ENCODE results near the gene PLXNA3. TPM values are rescaled to one million over a fixed set of nuclear protein-coding genes. Genes with fewer than 3 reads are reported as not detected.

PLXNA3 gene
- total RNA-seq, 1 experiment from 2014 or later: 36.3 TPM

DNA sequence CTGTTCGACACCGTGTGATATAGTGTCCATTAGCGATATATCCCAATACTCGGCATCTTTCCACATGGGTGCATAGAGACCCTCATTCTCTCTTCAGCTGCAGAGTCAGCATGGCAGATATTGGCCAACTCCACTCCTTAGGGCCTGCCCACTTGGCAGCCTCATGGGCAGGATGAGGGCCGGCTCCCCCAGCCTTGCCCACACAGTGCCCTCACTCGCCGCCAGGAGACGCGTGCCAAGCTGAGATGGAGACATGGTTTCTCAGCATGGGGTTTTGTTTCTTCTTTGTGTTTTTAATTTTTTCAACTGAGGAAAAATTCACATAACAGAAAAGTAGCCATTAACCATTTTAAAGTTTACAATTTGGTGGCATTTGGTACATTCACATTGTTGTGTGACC, 5.3 kb upstream of the PLXNA3 start:
- Histone ChIP-seq H3K79me2 (ENCODE audit: insufficient read depth, low read length) (no peaks in the 10 kb centered on the region), H3K56ac (ENCODE audit: insufficient read length, low read depth, low read length) (no peak overlapping the region), H4K20me1 (ENCODE audit: control insufficient read depth, insufficient read depth, insufficient read length) (no peaks in the 10 kb centered on the region), H3K27me3 (ENCODE audit: insufficient read depth, low read length) (no peaks in the 10 kb centered on the region), H4K8ac (replicated peaks; ENCODE audit: insufficient read length, low read depth, low read length) (no peak overlapping the region), H3K9me3 (ENCODE audit: control insufficient read depth, low read depth, low read length) (peaks cover 23% of the 10 kb centered on the region), H3K4me1 (ENCODE audit: insufficient read depth, low read length) (no peaks in the 10 kb centered on the region), H3K14ac (ENCODE audit: insufficient read depth, low read length) (no peak overlapping the region), H3K4ac (ENCODE audit: low read depth, low read length) (no peak overlapping the region), H2AFZ (ENCODE audit: low read length) (no peak overlapping the region), H2BK20ac (ENCODE audit: low read depth, low read length, poor library complexity, severe bottlenecking) (no peak overlapping the region), H3T11ph (ENCODE audit: low read length) (no peak overlapping the region), H3K23ac (ENCODE audit: insufficient read length, low read depth, low read length) (no peak overlapping the region), H3K18ac (ENCODE audit: insufficient read length, low read depth, low read length) (no peak overlapping the region), H2BK5ac (ENCODE audit: insufficient read length, low read length) (no peak overlapping the region), H2AK5ac (ENCODE audit: insufficient read length, low read length) (no peak overlapping the region), H3K27ac (ENCODE audit: insufficient read length, low read depth, low read length) (no peak overlapping the region), H4K91ac (ENCODE audit: insufficient read length, low read depth, low read length) (no peak overlapping the region), H4K5ac (ENCODE audit: insufficient read length, low read depth, low read length) (no peak overlapping the region), H3K4me2 (ENCODE audit: insufficient read depth, insufficient read length, low read length) (no peak overlapping the region), H2BK15ac (ENCODE audit: low read depth, low read length) (no peak overlapping the region), H3K23me2 (ENCODE audit: insufficient read length, low read depth, low read length, poor library complexity, severe bottlenecking) (no peaks in the 10 kb centered on the region), H3K9ac (ENCODE audit: extremely low read depth, insufficient read length, low read length) (no peak overlapping the region), H2BK12ac (ENCODE audit: insufficient read length, low read depth, low read length) (no peak overlapping the region), H2BK120ac (ENCODE audit: low read depth, low read length, poor library complexity, severe bottlenecking) (no peak overlapping the region), H3K79me1 (ENCODE audit: insufficient read depth, low read depth, low read length, poor library complexity, severe bottlenecking) (no peaks in the 10 kb centered on the region)
- peaks cover 31 to 43% (median 36%) of the 10 kb centered on the region in 3 experiments for H3K36me3 Mint-ChIP-seq (ENCODE audit: insufficient read depth in 1 of 3, low read depth in 3 of 3)
- WGBS (ENCODE audit: extremely low coverage, insufficient read length, low lambda C conversion rate): no CpG with 5 or more reads among the region's 9 CpGs
- H3K4me3 Mint-ChIP-seq: no peak overlapping the region
- peaks cover 63 to 89% of the 10 kb centered on the region in 2 experiments for H3K9me3 Mint-ChIP-seq
- DNase-seq: no peak
- no peak for TF ChIP-seq CTCF (conservative IDR thresholded peaks at IDR 0.05)
- peaks cover 0 to 3% of the 10 kb centered on the region in 2 experiments; a peak in 1 of 4 replicates for H3K4me1 Mint-ChIP-seq
- H3K27me3 Mint-ChIP-seq (ENCODE audit: low read depth): peaks cover 25% of the 10 kb centered on the region
- H3K27ac Mint-ChIP-seq: no peak overlapping the region; a peak in 1 of 7 replicates
